K562 (cell line): ENCODE data around the gene TFF2. TPM values are rescaled to one million over a fixed set of nuclear protein-coding genes. Genes with fewer than 3 reads are reported as not detected.

Source experiments
- ATAC-seq: fragments of 200-7000 bp; cut with Tn5 transposase; 3 replicates; pipeline ENCODE4 v1.9.1; 2020; ENCODE audit warnings: moderate library complexity
- BruUV-seq: library from RNA; stranded (reverse); fragments of 400-500 nt; replicated peaks from 2 replicates; lab custom pipeline; 2021; lab: Mats Ljungman, UMichigan
- CTCF ChIA-PET: fragments of 300-600 bp; formaldehyde crosslinking; extraction: SDS; loops from one replicate; lab custom pipeline; 2021; ENCODE audit warnings: low intra/inter-chr PET ratio; lab: Yijun Ruan, JAX
- POLR2A ChIA-PET: fragments of 300-600, 350-650 bp; sonication (Branson Sonifier 250); formaldehyde crosslinking; extraction: SDS; loops from one replicate; lab custom pipeline; 2021; ENCODE audit warnings: antibody characterized with exemption, inconsistent platforms; lab: Yijun Ruan, JAX
- DNase-seq, 4 experiments: peaks; one replicate each; pipeline versions ENCODE4 v3.0.0 to v3.0.0-alpha.2; 2011 to 2018; ENCODE audit warnings: low spot score in 3 of 4, mixed read lengths in 3 of 4; ENCODE audit errors: extremely low read depth in 1 of 4
- FAIRE-seq: peaks from 2 replicates; lab custom pipeline; 2011; peaks lifted over from hg19 to GRCh38; lab: Jason Lieb, UNC
- H2AFZ ChIP-seq: 2 replicates; pipeline ENCODE4 v1.6.0; 2011; ENCODE audit warnings: low read depth, low read length, control low read depth, inconsistent platforms
- H3K27ac ChIP-seq: fragments of 200-600 bp; 3 replicates; pipeline ENCODE4 v1.8.0; 2011; ENCODE audit warnings: low read depth, mild to moderate bottlenecking, control low read depth, inconsistent platforms, low read length, moderate library complexity, mixed read lengths; ENCODE audit errors: extremely low read depth
- H3K27me3 ChIP-seq, 2 experiments: fragments of 300-600 bp in 1 of 2; 2 replicates in 1 of 2; 3 replicates in 1 of 2; pipeline versions ENCODE4 v1.6.0 to v1.8.0; 2011; ENCODE audit warnings: inconsistent platforms in 2 of 2, low read length in 2 of 2, mild to moderate bottlenecking in 1 of 2, mixed read lengths in 1 of 2, moderate library complexity in 1 of 2; ENCODE audit not compliant: control insufficient read depth in 2 of 2, insufficient read depth in 2 of 2
- H3K36me3 ChIP-seq: fragments of 300-600 bp; 3 replicates; pipeline ENCODE4 v1.8.0; 2011; ENCODE audit warnings: mild to moderate bottlenecking, low read length, inconsistent platforms; ENCODE audit not compliant: control insufficient read depth, insufficient read depth
- H3K4me1 ChIP-seq, 2 experiments: fragments of 200-600 bp in 1 of 2; replicated peaks in 1 of 2; 2 replicates in 1 of 2; 3 replicates in 1 of 2; pipeline versions ENCODE4 v1.5.1 to v1.8.0; 2011; ENCODE audit warnings: inconsistent platforms in 2 of 2, low read length in 2 of 2, mild to moderate bottlenecking in 1 of 2, mixed read lengths in 1 of 2, moderate library complexity in 1 of 2; ENCODE audit not compliant: control insufficient read depth in 2 of 2, insufficient read depth in 2 of 2
- H3K4me2 ChIP-seq: 2 replicates; pipeline ENCODE4 v1.6.1; 2011; ENCODE audit warnings: low read length, control low read depth, inconsistent platforms, mixed read lengths; ENCODE audit not compliant: insufficient read depth
- H3K4me3 ChIP-seq: fragments of 200-600 bp; sonication (generic), shearing (Covaris generic); 2 replicates; pipeline ENCODE4 v1.5.1; 2016; ENCODE audit warnings: control low read depth, inconsistent platforms
- H3K79me2 ChIP-seq: fragments of 200-600 bp; 3 replicates; pipeline ENCODE4 v1.8.0; 2011; ENCODE audit warnings: low read length, inconsistent platforms; ENCODE audit not compliant: control insufficient read depth, insufficient read depth
- H3K9ac ChIP-seq, 2 experiments: 2 replicates each; pipeline versions ENCODE4 v1.6.0 to v1.6.1; 2011; ENCODE audit warnings: low read depth in 2 of 2, low read length in 2 of 2, control low read depth in 1 of 2, inconsistent platforms in 1 of 2, mild to moderate bottlenecking in 1 of 2, mixed read lengths in 1 of 2; ENCODE audit not compliant: insufficient read depth in 1 of 2
- H3K9me1 ChIP-seq: one replicate; pipeline ENCODE4 v1.6.0; 2011; ENCODE audit warnings: inconsistent platforms, mild to moderate bottlenecking, low read length, moderate library complexity; ENCODE audit not compliant: control insufficient read depth, insufficient read depth
- H3K9me3 ChIP-seq: replicated peaks from 2 replicates; pipeline ENCODE4 v1.5.1; 2011; ENCODE audit warnings: low read depth, low read length, inconsistent platforms; ENCODE audit not compliant: control insufficient read depth, insufficient read depth
- H4K20me1 ChIP-seq: replicated peaks from 2 replicates; pipeline ENCODE4 v1.6.1; 2011; ENCODE audit warnings: low read length, inconsistent platforms, mixed read lengths; ENCODE audit not compliant: control insufficient read depth, insufficient read depth
- CHD4 ChIP-seq: fragments of 200-600 bp; sonication (generic); IDR thresholded peaks from 3 replicates; pipeline ENCODE4 v1.6.1; 2012; ENCODE audit warnings: low read depth, mild to moderate bottlenecking, mixed read lengths, low read length, inconsistent platforms; ENCODE audit not compliant: insufficient read depth, insufficient replicate concordance, poor library complexity, severe bottlenecking
- KLF1 ChIP-seq: fragments of 450-650 bp; IDR thresholded peaks from 2 replicates; pipeline ENCODE4 v1.6.1; 2016; ENCODE audit warnings: missing genetic modification characterization, missing compliant biosample characterization
- MEF2A ChIP-seq: IDR thresholded peaks from 2 replicates; pipeline ENCODE4 v1.6.1; 2011; ENCODE audit warnings: low read depth, mild to moderate bottlenecking, low read length, moderate library complexity; ENCODE audit not compliant: control insufficient read depth
- POLR2G ChIP-seq: fragments of 200-400 bp; formaldehyde crosslinking; IDR thresholded peaks from 2 replicates; pipeline ENCODE4 v1.6.1; 2017; ENCODE audit warnings: low read depth, mild to moderate bottlenecking, antibody characterized with exemption, low read length, moderate library complexity
- REST ChIP-seq, 2 experiments: fragments of 450-650 bp; formaldehyde crosslinking in 1 of 2; IDR thresholded peaks; 2 replicates each; pipeline versions ENCODE4 v1.4.0 to v1.6.1; 2014 to 2020; ENCODE audit warnings: mild to moderate bottlenecking in 2 of 2, borderline replicate concordance in 1 of 2, low read depth in 1 of 2
- RFX5 ChIP-seq: IDR thresholded peaks from 2 replicates; pipeline ENCODE4 v1.6.1; 2011; ENCODE audit warnings: low read depth, mild to moderate bottlenecking, improper control_type of control experiment, low read length
- SIN3A ChIP-seq, 2 experiments: fragments of 150-350 bp in 1 of 2; IDR thresholded peaks; 2 replicates each; pipeline ENCODE4 v1.6.1; 2011 to 2016; ENCODE audit warnings: borderline replicate concordance in 2 of 2, low read depth in 2 of 2, low read length in 2 of 2, mild to moderate bottlenecking in 2 of 2, moderate library complexity in 2 of 2; ENCODE audit not compliant: control insufficient read depth in 1 of 2
- SP1 ChIP-seq: sonication (generic); formaldehyde crosslinking; IDR thresholded peaks from 2 replicates; pipeline ENCODE4 v1.8.1; 2022; ENCODE audit warnings: mild to moderate bottlenecking, missing genetic modification reagents
- SREBF1 ChIP-seq: fragments of 150-350 bp; IDR thresholded peaks from 2 replicates; pipeline ENCODE4 v1.6.1; 2014; ENCODE audit warnings: antibody characterized with exemption, low read depth, low read length, borderline replicate concordance
- ZNF280A ChIP-seq: fragments of 450-650 bp; IDR thresholded peaks from 2 replicates; pipeline ENCODE4 v1.6.1; 2018; ENCODE audit warnings: mild to moderate bottlenecking, low read depth; ENCODE audit not compliant: partially characterized antibody
- ZZZ3 ChIP-seq: fragments of 450-650 bp; IDR thresholded peaks from 2 replicates; pipeline ENCODE4 v1.6.1; 2016; ENCODE audit warnings: antibody characterized with exemption, mild to moderate bottlenecking, moderate library complexity
- WGBS: fragments of 100-300 bp; shearing (Covaris generic); methylation state at CpG from one replicate; pipeline ENCODE4 v1.1.6; 2016; ENCODE audit warnings: low coverage, mixed read lengths; ENCODE audit not compliant: insufficient coverage; ENCODE audit errors: missing lambda C conversion rate; 5-methylcytosine and 5-hydroxymethylcytosine counted together
- in situ Hi-C: fragments of 300-500 bp; cut with MboI; formaldehyde crosslinking; loops from 4 replicates; pipeline ENCODE4 v1.15.0; 2018; ENCODE audit warnings: inconsistent platforms, mixed read lengths
- intact Hi-C: fragments of 100-400 bp; cut with micrococcal nuclease; formaldehyde crosslinking; loops from 2 replicates; pipeline ENCODE4 v1.14.2; 2022
- polyA plus RNA-seq, 8 experiments: library from polyadenylated mRNA; depleted of rRNA in 4 of 8; stranded (reverse) in 5 of 8; unstranded in 3 of 8; fragments of >200 nt; fragmentation: Nextera tagmentation in 2 of 8; fragmentation: Illumina TruSeq in 1 of 8; extraction: Ambion mirVana in 2 of 8; extraction: Trizol in 1 of 8; gene quantifications; 2 replicates each; pipeline versions ENCODE4 v1.2.1 to v1.2.3, GENCODE V29; 2011 to 2014; ENCODE audit warnings: inconsistent platforms in 1 of 8, missing spikeins in 1 of 8
- total RNA-seq, 7 experiments: library from RNA; depleted of rRNA in 6 of 7; stranded (reverse); fragments of >200 nt in 6 of 7; fragmentation: Illumina TruSeq in 2 of 7; extraction: Trizol in 2 of 7; gene quantifications; 2 replicates each; pipeline versions ENCODE4 v1.2.1 to v1.2.3, GENCODE V29; 2011 to 2021; ENCODE audit warnings: low replicate concordance in 1 of 7

TFF2 gene
- total and polyA plus RNA-seq, 9 of the 15 experiments (the other 6 are each of a cell fraction or from before 2014, with no cell fraction given): not detected

GRCh38 chr21:42356046-42356445 lies 5.3 kb upstream of the TFF2 start:
- no TSS peak for BruUV-seq
- no peak for FAIRE-seq
- Histone ChIP-seq H3K79me2 (no peaks in the 10 kb centered on the region), H3K9ac (no peak overlapping the region), H2AFZ (no peak overlapping the region), H3K4me3 (no peak overlapping the region), H3K4me2 (no peak overlapping the region), H3K27ac (no peak overlapping the region), H3K27me3 (peaks cover 14 to 61% of the 10 kb centered on the region in 2 experiments), H3K9me1 (no peaks in the 10 kb centered on the region), H3K36me3 (no peaks in the 10 kb centered on the region), H3K9me3 (0 out of 2 replicates have a peak, but pooled peaks cover 2% of the 10 kb centered on the region), H3K4me1 (no peaks in the 10 kb centered on the region; a peak in 1 of 5 replicates), H4K20me1 (no peaks in the 10 kb centered on the region; the same call in 1 of the 2 replicates)
- ChIA-PET POLR2A (interaction anchor here (0.6 to 0.7 kb wide), 2 partner anchors 16 to 428 kb away, joined by 3 read pairs; no protein-coding TSS in a partner anchor), CTCF (no interaction called here)
- WGBS: 3% methylated on average over 2 of the region's 2 CpGs
- intact Hi-C loops: no loop called here
- in situ Hi-C loops: no loop called here
- no peak for ATAC-seq
- no peak for DNase-seq
- TF ChIP-seq CHD4: no peak
- TF ChIP-seq SIN3A (IDR thresholded peaks at IDR 0.05; ENCODE audit: borderline replicate concordance in 2 of 2, control insufficient read depth in 1 of 2, low read depth in 2 of 2, low read length in 2 of 2): no peak
- TF ChIP-seq ZNF280A: no peak
- no peak for TF ChIP-seq SP1
- no peak for TF ChIP-seq RFX5
- TF ChIP-seq KLF1 (tag): no peak
- no peak for TF ChIP-seq MEF2A
- TF ChIP-seq REST (IDR thresholded peaks at IDR 0.05; ENCODE audit: borderline replicate concordance): no peak
- TF ChIP-seq REST (CRISPR knock-in tag; IDR thresholded peaks at IDR 0.05; ENCODE audit: low read depth): no peak
- no peak for TF ChIP-seq ZZZ3
- no peak for TF ChIP-seq POLR2G
- TF ChIP-seq SREBF1: no peak
